GM21723 (cell line): ENCODE results near the gene SLC6A8.
"Not testable (repeated sequence)": the region's sequence is repeated elsewhere in the genome, so short reads cannot be mapped to it uniquely, and the experiment has no call there.

Source experiments
- ATAC-seq: cut with Tn5 transposase; IDR thresholded peaks from one replicate; pipeline ENCODE4 v1.9.1; 2021; ENCODE audit warnings: mild to moderate bottlenecking, moderate library complexity; ENCODE audit not compliant: unreplicated experiment

SLC6A8 gene

DNA sequence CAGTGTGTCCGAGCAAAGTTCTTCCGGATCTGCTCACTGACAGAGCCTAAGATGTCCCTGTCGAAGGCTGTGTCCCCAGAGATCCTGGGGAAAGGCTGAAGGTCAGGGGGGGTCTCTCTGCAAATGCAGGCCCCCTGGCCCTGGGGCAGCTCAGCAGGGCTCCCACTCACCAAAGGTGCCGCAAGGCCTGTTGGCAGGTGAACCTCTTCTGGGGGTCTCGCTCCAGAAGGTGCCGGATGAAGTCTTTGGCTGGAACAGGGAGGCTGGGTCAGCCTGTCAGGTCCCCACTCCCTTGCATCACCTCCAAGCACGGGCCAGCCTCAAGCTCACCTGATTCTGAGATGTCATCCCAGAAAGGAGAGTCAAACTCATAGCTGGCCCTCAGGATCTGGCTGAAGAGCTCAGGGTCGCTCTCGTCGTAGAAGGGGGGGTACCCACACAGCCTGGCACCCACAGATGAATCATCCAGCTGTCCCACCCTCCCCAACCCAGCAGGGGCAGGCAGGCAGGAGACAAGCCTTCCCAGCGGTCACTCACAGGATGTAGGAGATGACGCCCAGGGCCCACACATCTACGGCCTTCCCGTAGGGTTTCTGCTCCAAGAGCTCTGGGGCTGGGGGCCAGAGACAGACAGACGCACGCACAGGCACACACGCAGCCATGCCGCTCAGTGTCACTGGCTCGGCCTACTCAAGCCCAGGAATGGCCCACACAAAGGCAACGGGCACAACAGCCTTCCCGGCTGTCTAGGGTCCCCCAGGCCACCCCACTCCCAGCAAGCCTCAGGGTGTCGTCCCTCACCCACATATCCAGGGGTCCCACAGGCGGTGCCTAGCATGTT lies 16.8 kb upstream of the SLC6A8 start:
- ATAC-seq = no peak

DNA sequence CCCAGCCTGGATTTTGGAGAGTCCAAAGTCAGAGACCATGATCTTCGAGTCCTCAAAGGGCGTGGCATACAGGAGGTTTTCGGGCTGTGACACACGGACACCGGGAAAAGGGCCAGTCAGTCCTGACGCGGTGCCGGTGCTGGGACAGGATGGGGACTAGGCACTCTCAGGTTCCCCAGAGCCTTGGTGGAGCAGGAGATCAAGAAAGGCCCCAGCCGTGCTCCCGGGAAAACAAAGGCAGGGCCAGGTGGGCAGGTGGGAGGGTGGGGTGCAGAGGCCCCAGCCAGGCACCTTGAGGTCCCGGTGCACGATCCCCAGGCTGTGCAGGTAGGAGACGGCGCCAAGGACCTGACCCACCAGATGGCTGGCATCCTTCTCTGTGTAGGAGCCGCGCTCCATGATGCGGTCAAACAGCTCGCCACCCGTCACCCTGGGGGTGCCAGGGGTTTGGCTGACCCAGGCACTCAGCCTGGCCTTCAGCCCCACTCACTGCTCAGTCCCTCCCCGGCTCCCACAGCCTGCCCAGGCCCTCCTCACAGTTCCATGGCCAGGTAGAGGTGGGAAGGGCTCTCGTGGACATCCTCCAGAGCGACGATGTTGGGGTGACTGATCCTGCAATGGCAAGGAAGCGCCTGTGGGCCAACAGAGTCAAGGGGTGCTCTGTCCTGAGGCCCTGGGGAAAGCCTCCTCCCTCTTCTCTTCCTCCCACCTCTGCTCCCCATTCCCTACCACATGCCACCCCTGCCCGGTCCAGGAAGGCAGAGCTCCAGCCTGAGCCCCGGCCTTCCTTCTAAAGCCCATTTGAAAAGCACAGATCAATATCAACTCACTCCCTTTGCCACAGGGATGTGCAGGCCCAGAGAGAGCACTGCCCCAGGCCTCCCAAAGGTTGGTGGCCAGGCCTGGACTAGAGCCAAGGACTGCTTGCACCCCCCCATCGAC lies 15.9 kb upstream of the SLC6A8 start:
- ATAC-seq = no peak

DNA sequence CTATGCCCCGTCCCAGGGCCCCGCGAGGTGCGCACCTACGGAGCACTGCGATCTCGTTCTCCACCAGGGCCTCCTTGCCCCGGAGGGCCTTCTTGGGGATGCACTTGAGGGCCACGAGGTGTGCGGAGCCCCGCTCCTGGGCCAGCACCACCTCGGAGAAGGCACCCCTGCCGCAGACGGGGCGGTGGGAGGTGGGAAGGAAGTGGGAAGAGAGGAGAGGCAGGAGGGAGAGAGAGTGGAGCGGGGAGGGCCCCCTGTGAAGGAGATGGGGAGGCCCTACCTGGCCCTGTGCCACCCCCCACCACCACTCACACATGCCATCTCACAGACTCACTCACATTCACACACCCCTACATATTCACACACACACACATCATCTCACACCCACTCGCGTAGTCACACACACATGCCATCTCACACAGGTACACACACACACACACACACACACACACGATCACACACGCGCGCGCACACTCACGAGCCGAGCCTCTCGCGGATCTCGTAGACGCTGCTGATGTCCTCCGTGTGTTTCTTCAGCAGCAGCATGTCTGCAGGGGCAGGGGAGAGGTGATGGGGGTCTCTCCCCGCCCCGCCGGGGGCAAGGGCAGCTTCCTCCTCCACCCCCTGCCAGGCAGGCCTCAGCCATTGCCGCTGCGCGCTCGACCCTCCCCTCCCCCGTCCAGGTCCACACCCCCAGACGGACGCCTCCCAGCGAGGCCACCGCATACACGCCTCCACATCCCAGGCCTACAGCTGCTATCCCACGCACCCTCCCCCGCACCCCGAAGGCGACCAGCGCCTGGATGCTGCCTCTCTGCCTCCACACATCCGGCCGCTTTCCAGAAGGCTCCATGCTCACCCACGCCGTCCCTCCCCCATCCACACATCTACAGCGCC lies 14.9 kb upstream of the SLC6A8 start:
- no peak for ATAC-seq

DNA sequence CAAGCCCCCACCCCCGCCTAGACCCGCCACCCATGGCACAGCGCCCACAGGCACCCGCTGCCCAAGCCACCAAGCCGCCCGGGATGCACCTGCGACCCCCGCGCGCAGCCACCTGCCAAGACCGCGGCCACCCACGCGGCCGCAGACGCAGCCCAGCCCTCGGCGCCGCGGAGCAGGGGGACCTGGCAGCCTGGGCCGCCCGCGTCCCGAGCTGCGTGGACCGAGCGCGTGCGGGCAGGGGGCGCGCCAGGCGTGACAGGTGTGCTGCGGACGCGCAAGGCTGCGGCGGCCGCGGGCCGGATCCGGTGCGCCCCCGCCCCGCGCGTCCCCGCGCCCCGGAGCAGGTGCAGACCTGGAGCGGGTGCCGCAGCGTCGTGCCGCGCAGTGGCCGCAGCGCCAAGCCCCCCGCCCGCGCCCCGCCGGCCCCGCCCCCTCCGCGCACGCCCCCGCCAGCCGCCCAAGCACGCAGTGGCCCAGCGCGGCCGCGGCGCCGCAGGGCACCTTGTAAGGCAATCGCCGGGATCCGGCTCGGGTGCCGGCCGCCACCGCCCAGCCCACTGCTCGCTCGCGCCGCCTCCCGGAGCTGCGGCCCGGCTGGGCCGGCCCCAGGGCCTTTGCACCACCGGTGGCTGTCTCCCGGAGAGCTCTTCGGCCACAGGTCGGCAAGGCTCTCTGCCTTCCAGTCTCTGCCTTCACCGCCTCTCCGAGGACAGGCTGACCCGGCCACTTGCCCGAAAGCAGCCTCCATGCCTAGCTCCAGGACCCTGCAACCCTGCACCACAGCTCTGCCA lies 14.1 kb upstream of the SLC6A8 start, which contains the start of gene PNCK:
TSS of gene PNCK (minus strand) at position 386 of the 791 bp plus-strand sequence. CDS start 737 bp downstream, outside the sequence.
- ATAC-seq = no peak

DNA sequence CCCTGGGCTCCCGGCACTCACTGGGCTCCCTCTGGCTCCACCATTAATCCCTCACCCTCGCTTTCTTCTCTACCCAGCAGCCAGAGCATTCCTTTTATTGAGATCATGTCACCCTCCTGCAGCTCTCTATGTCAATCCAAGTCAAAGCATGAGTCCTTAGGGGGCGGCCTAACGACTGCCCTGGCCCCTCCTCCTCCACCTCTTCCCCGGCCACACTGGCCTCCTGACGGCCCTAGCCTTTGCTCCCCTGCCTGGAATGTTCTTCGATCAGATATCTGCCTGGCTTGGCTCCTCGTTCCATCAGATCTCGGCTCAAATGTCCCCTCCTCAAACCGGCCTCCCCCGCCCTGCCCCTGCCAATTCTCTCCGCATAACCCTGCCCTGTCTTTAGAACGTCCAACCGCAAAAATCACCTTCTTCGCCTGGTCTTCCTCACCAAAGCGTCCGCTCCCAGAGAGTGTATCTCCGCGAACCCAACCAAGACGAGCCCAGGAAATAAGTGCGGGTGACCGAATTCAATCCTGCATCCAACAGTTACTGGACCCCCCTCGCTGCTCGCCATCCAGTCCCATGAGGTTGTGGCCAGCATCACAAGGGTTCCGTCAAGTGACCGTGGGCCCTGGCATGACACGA lies 13.4 kb upstream of the SLC6A8 start:
- ATAC-seq = no peak

DNA sequence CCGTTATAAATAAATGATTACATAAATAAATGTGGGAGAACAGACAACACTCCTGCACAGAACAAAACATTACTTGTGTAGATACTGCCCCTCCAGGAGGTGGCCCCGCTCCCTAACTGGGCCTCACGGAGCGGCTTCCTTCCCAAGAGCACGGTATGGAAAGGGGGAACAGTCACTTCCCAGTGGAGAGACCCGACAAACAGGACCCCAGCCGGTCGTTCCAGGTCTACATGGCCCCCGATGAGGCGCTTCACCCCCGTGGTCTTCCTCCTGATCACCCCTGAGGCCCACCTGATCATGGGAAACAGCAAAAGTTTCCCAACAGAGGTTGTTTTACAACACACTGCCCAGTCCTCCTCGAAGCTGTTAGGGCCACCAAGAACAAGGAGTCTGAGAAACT lies 6.6 kb upstream of the SLC6A8 start:
- ATAC-seq = no peak

DNA sequence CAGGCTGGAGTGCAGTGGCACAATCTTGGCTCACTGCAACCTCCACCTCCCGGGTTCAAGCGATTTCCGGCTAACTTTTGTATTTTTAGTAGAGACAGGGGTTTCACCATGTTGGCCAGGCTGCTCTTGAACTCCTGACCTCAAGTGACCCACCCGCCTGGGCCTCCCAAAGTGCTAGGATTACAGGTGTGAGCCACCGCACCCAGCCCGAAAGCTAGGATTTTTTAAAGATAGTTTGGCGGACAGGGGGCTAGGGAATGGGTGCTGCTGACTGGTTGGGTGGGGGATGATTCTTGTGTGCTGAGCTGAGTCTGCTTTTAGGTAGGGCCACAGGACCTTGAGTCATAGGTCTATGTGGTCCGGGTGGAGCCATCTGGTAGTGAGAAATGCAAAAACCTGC lies 4.2 kb upstream of the SLC6A8 start:
- not testable (repeated sequence) for ATAC-seq

DNA sequence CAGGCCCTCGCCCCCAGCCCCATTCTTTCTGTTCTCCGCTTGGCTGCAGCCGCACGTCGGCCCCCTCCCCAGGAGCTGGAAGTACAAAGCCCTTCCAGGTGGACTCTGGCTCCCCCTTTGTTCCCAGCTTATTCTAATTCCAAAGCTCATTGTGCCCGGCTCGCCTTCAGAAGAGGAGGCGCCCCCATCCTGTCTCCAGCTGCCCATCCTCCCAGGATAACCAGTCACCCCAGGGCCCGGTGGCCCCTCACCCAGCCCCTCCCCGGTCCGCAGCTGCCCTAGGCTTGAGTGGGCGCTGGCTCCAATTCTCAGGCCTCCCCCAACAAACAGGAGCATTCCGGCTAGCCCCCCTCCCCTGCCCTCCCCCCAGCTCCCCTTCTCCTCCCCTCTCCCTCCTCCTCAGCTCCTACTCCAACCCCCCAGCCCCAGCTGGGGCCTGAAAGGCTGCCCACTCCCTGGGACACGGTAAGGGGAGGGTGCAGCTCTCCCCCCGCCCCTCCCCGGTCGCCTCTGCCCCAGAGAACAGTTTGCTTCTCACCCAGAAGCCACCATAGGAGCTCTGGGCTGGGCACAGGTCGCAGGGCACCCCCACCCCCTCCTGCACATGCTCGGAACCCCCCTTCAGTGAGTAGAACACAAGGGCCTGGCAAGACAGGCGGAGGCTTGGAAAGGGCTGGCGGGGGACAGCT lies 3.1 kb upstream of the SLC6A8 start:
- ATAC-seq = no peak

DNA sequence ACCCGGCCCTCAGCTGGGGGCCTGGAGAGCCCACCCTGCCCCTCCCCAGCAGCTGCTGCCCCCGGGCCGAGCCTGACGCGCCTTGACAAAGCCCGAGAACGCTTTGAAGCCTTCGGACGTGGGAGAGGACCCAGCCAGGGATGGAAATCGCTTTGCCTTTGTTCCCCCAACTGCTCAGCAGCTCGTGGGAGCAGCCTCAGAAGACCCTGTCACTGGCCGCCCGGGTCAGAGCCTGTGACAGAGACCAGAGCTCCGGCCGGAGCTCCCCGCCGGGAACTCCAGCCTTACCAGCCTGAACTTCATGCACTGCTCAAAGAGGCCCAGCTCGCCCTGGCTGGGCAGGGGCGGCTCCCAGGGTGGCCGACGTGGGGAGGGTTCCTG lies 2.6 kb upstream of the SLC6A8 start:
- ATAC-seq = no peak

DNA sequence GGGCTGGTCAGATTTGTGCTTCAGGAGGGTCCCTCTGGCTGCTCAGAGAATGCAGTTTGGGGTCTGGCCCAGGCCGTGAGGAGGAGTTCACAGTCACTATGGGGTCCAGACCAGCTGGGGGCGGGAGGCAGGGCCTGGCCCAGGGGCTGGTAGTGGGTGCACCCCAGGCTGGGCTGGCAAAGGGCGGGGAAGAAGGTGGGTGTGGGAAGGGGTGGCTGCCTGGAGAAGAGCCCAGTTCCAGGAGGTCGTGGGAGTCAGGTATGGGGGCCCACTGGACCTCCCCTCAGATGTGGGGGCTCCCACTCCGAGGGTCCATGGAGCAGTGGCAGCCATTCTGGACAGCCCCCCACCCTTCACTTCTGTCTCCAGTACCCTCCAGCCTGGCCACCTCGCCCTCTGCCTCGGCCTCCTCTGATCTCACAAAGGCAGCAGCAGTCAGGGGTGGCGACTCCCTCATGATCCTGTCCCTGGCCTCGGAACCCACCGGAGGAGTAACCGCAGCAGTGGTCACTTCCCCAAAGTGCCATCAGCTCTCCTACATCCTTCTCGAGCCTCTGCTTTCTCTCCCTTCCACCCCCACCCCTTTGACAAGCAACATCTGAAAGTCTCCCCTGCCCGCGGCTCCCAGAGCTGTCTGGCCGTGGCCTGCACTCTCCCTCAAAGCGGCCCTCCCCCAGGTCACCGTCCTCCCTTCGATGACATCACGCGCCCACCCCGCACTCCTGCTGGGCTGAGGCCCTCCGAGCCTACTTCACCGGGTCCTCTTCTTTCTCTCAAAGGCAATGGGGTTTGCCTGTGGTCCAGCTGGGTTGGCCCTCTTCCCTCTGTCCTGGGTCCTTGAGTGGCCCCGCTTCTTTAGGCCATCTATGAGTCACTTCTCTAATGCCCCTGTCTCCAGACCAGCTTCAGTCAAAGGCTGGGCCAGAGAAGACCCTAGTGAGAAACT lies 1.7 kb upstream of the SLC6A8 start:
- no peak for ATAC-seq

DNA sequence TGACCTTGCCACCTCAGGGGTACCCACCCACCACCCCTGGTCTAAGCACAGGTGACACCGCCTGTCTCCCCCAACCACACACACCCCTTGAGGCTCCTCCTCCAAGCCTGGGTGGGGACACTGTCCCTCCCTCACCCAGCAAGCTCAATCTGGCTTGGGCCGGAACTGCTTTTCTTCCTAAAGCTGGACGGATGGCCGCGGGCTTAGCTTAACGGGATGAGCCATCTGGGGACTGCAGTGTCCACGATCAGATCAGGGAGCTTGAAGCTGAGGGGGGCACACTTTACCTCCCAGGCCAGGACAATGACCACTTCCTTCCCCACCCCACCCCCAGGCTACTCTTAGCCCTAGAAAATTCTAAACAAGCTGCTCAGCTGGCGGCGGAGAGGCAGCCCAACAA lies 1.0 kb upstream of the SLC6A8 start:
- no peak for ATAC-seq

DNA sequence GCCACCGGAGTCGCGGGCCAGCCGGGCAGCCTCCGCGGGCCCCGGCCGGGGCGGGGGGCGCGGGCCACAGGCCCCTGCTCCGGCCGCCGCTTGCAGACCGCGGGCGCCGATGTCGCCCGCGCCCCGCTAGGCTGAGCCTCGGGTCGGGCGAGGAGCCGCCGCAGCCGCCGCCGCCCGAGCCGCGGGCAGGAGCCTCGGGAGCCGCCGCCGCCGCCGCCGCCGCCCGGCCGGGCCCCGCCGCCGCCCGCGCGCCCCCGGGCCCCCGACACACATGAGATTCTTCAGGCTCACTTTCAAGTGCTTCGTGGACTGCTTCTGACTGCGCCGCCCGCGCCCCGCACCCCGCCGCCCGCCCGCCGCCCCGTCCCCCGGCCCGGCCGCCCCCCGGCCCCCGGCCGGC lies 345 bp downstream of the SLC6A8 start:
- no peak for ATAC-seq

DNA sequence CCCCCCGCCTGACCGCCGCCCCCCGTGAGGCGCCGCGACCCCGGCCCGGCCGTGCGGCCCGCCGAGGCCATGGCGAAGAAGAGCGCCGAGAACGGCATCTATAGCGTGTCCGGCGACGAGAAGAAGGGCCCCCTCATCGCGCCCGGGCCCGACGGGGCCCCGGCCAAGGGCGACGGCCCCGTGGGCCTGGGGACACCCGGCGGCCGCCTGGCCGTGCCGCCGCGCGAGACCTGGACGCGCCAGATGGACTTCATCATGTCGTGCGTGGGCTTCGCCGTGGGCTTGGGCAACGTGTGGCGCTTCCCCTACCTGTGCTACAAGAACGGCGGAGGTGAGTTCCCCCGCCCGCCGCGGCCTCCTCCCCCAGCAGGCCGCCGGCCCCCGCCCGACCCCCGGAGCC lies 780 bp downstream of the SLC6A8 start:
- ATAC-seq = no peak

DNA sequence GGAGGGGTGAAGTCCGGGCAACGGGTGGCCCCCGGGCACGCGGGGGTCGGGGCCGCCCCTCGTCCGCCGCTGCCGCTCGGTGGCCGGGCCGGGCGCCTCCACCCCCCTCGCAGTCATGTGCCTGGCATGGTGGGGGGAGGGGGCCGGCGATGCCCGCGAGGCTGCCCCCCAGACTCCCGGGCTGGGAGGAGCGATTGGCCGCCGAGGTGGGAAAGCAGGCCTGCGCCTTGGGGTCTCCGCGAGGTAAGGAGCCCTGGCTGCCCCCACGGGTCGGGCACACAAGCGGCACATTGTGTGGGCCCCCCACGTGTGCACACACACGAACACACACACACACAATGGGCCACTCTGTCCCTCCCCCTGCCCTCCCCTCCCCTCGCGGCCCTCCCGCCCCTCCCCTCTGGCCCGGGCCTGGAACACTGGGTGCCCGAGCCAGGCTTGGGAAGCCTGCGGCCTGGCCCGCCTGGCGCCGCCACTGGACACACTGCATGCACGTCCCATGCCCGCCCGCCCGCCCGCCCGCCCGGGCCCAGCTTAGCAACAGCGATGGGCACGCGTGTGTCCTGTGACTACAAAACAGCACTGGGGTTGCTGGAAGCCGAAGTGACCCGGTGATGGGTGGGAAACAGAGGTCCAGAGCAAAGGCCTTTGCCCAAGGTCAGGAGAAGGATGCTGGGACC lies 1.3 kb downstream of the SLC6A8 start:
- no peak for ATAC-seq

DNA sequence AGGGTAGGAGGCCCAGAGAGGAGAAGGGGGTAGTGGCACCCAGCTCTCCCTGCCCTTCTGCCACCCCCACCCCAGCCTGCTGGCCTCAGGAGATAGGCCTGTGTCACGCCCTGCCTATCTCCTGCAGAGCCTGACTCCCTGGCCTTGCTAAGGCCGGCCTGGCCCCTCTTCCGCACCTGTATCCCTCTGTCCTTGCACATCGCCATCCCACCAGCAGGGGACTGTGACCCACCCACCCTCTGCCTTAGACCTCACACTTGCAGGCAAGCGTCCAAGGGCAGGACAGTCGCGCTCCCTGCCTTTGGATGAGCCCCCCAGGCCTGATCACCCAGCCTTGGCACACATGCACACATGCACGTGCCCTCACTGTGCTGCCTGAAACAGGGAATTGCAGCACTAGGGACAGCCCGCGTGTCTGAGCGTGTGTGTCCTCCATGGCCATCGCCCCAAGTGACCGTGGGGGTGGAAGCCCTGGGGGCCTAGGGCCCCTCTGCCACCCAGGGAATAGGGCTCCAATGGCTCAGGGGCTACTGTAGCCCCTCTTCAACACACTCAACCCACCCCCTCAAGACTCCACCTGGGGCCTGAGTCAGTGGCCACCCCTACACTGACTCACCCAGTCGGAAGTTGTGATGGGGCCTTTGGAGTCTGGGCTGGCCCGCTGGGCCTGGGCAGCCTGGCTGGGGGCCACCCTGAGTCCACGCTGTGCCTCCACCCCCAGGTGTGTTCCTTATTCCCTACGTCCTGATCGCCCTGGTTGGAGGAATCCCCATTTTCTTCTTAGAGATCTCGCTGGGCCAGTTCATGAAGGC lies 2.1 kb downstream of the SLC6A8 start:
- no peak for ATAC-seq

DNA sequence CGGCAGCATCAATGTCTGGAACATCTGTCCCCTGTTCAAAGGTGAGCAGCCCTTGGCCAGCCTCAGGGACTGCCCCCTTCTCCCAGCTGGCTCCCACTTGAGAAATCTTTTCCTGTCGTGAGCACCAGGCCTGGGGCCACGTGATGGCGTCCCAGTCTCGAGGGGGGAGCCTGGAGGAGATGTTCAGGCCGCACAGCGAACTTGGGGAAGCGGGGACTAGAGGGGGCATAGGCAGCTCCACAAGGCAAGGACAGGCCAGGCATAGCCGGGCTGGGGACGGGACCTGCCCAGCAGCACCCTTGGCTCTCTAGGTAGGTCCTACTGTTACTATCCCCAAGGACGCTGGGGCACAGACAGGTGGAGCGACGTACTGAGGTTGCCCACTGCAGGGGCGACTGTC lies 2.7 kb downstream of the SLC6A8 start:
- ATAC-seq = no peak
